PC-3 (cell line): Measurements from ENCODE around the gene CFAP73. TPM values are rescaled to one million over a fixed set of nuclear protein-coding genes. Genes with fewer than 3 reads are reported as not detected.
A peak's percentile ranks its signal among the peaks of the same experiment; 100 is the strongest.

Experiments used
- ATAC-seq: fragments of 200-7000 bp; cut with Tn5 transposase; 2 replicates; pipeline ENCODE4 v1.9.1; 2020; ENCODE audit warnings: mild to moderate bottlenecking, moderate library complexity
- BruUV-seq: library from RNA; stranded (reverse); fragments of 400-500 nt; replicated peaks from 2 replicates; lab custom pipeline; 2021; lab: Mats Ljungman, UMichigan
- CTCF ChIA-PET: fragments of 300-600 bp; sonication (Branson Sonifier 250); formaldehyde crosslinking; loops from one replicate; lab custom pipeline; 2022; ENCODE audit warnings: antibody characterized with exemption; lab: Charles Lee
- POLR2A ChIA-PET: fragments of 300-600 bp; sonication (Branson Sonifier 250); formaldehyde crosslinking; loops from one replicate; lab custom pipeline; 2022; ENCODE audit warnings: antibody characterized with exemption; ENCODE audit not compliant: unreplicated experiment; lab: Charles Lee
- DNase-seq: peaks from one replicate; pipeline ENCODE4 v3.0.0-alpha.2; 2015
- H2AFZ ChIP-seq: fragments of 300-600 bp; sonication (generic); 2 replicates; pipeline ENCODE4 v1.6.0; 2016; ENCODE audit warnings: antibody characterized with exemption, low read length
- H3F3A ChIP-seq: fragments of 300-600 bp; sonication (generic); one replicate; pipeline ENCODE4 v1.6.0; 2017; ENCODE audit warnings: antibody characterized with exemption, low read length, control low read depth, mild to moderate bottlenecking; ENCODE audit not compliant: unreplicated experiment
- H3K27ac ChIP-seq: fragments of 300-600 bp; sonication (generic); 2 replicates; pipeline ENCODE4 v1.5.1; 2016; ENCODE audit warnings: mild to moderate bottlenecking, low read length
- H3K27me3 ChIP-seq: fragments of 300-600 bp; sonication (generic); 2 replicates; pipeline ENCODE4 v1.6.1; 2016; ENCODE audit warnings: low read length, mixed read lengths
- H3K36me3 ChIP-seq: fragments of 300-600 bp; sonication (generic); 2 replicates; pipeline ENCODE4 v1.6.1; 2016; ENCODE audit warnings: low read depth, mixed run types, low read length, mixed read lengths
- H3K4me1 ChIP-seq: fragments of 300-600 bp; sonication (generic); 2 replicates; pipeline ENCODE4 v1.5.1; 2016; ENCODE audit warnings: low read length; ENCODE audit not compliant: insufficient read depth
- H3K4me2 ChIP-seq: fragments of 300-600 bp; sonication (generic); 2 replicates; pipeline ENCODE4 v1.6.0; 2016; ENCODE audit warnings: low read length
- H3K4me3 ChIP-seq: fragments of 300-600 bp; sonication (generic); 2 replicates; pipeline ENCODE4 v1.5.1; 2016; ENCODE audit warnings: mild to moderate bottlenecking, low read length, mixed read lengths
- H3K79me2 ChIP-seq: fragments of 300-600 bp; sonication (generic); 2 replicates; pipeline ENCODE4 v1.6.1; 2017; ENCODE audit warnings: low read length, mixed read lengths
- H3K9ac ChIP-seq: fragments of 300-600 bp; sonication (generic); 2 replicates; pipeline ENCODE4 v1.6.0; 2016; ENCODE audit warnings: mild to moderate bottlenecking, low read length
- H3K9me2 ChIP-seq: fragments of 300-600 bp; sonication (generic); replicated peaks from 2 replicates; pipeline ENCODE4 v1.6.1; 2016; ENCODE audit warnings: mixed run types, low read length, mixed read lengths
- H3K9me3 ChIP-seq: fragments of 300-600 bp; sonication (generic); 2 replicates; pipeline ENCODE4 v1.6.1; 2016; ENCODE audit warnings: low read length, mixed read lengths
- H4K20me1 ChIP-seq: fragments of 300-600 bp; sonication (generic); 2 replicates; pipeline ENCODE4 v1.6.1; 2016; ENCODE audit warnings: low read length, mixed read lengths
- CTCF ChIP-seq: fragments of 300-600 bp; sonication (generic); conservative IDR thresholded peaks from 2 replicates; pipeline ENCODE4 v1.5.1; 2017; ENCODE audit warnings: antibody characterized with exemption, low read depth, mild to moderate bottlenecking, low read length
- EZH2 ChIP-seq: fragments of 300-600 bp; sonication (generic); IDR thresholded peaks from one replicate; pipeline ENCODE4 v1.6.1; 2017; ENCODE audit warnings: antibody characterized with exemption, mild to moderate bottlenecking, low read length; ENCODE audit not compliant: unreplicated experiment
- EZH2phosphoT487 ChIP-seq: fragments of 300-600 bp; sonication (generic); IDR thresholded peaks from 2 replicates; pipeline ENCODE4 v1.6.1; 2018; ENCODE audit warnings: mild to moderate bottlenecking, antibody characterized with exemption, low read length, borderline replicate concordance
- intact Hi-C: fragments of 100-400 bp; cut with micrococcal nuclease; formaldehyde crosslinking; loops from 2 replicates; pipeline ENCODE4 v1.9.0; 2023
- total RNA-seq: library from RNA; depleted of rRNA; stranded (reverse); fragments of >200 nt; gene quantifications from 2 replicates; pipeline ENCODE4 v1.2.3, GENCODE V29; 2014

CFAP73 gene
- total RNA-seq, 1 experiment from 2014 or later, result not detected

GRCh38 chr12:113133666-113134065 is 15.9 kb upstream of the CFAP73 start:
- intact Hi-C loops, result no loop called here
- POLR2A ChIA-PET, result no interaction called here
- TF ChIP-seq CTCF (no peak), EZH2 (no peak), EZH2phosphoT487 (no peak)
- Histone ChIP-seq H3K9ac (no peak overlapping the region), H3K4me2 (no peak overlapping the region), H2AFZ (no peak overlapping the region), H3K27ac (no peak overlapping the region), H3K27me3 (0 out of 2 replicates have a peak, but pooled peaks cover 5% of the 10 kb centered on the region), H3K9me2 (no peaks in the 10 kb centered on the region), H3K79me2 (no peaks in the 10 kb centered on the region), H3K9me3 (no peaks in the 10 kb centered on the region), H3F3A (no peaks in the 10 kb centered on the region), H3K4me3 (no peak overlapping the region), H3K4me1 (no peaks in the 10 kb centered on the region), H3K36me3 (no peaks in the 10 kb centered on the region), H4K20me1 (no peaks in the 10 kb centered on the region)
- CTCF ChIA-PET, result no interaction called here
- no peak for ATAC-seq
- BruUV-seq, result no TSS peak
- DNase-seq, result no peak

GRCh38 chr12:113134071-113134470 is 15.5 kb upstream of the CFAP73 start:
- no peak for DNase-seq
- H3K9ac ChIP-seq, result no peak overlapping the region
- H3K4me3 ChIP-seq, result no peak overlapping the region
- no peak for ATAC-seq
- no peaks in the 10 kb centered on the region for H3K9me2 ChIP-seq
- no peak overlapping the region for H3K27ac ChIP-seq
- H3K27me3 ChIP-seq, result 0 out of 2 replicates have a peak, but pooled peaks cover 5% of the 10 kb centered on the region
- ChIA-PET POLR2A (no interaction called here), CTCF (no interaction called here)
- intact Hi-C loops, result no loop called here
- no peaks in the 10 kb centered on the region for H3F3A ChIP-seq
- H3K4me1 ChIP-seq, result no peaks in the 10 kb centered on the region
- no TSS peak for BruUV-seq
- H4K20me1 ChIP-seq, result no peaks in the 10 kb centered on the region
- no peaks in the 10 kb centered on the region for H3K79me2 ChIP-seq
- no peaks in the 10 kb centered on the region for H3K36me3 ChIP-seq
- no peaks in the 10 kb centered on the region for H3K9me3 ChIP-seq
- H3K4me2 ChIP-seq, result no peak overlapping the region
- no peak for TF ChIP-seq EZH2
- TF ChIP-seq EZH2phosphoT487, result no peak
- no peak for TF ChIP-seq CTCF
- H2AFZ ChIP-seq, result no peak overlapping the region

GRCh38 chr12:113134521-113134951 is 15.0 kb upstream of the CFAP73 start:
- Histone ChIP-seq H3K79me2 (no peaks in the 10 kb centered on the region), H3K27me3 (0 out of 2 replicates have a peak, but pooled peaks cover 5% of the 10 kb centered on the region), H3K9me2 (no peaks in the 10 kb centered on the region), H3K9ac (no peak overlapping the region), H3K36me3 (no peaks in the 10 kb centered on the region), H4K20me1 (no peaks in the 10 kb centered on the region), H2AFZ (no peak overlapping the region), H3K4me1 (no peaks in the 10 kb centered on the region), H3K4me2 (no peak overlapping the region; the same call in 1 of the 2 replicates), H3K9me3 (no peaks in the 10 kb centered on the region), H3K27ac (no peak overlapping the region), H3F3A (no peaks in the 10 kb centered on the region), H3K4me3 (peak overlapping the region; percentile 54; the same call in 1 of the 2 replicates)
- ATAC-seq (no peak), DNase-seq (no peak)
- BruUV-seq, result no TSS peak
- no peak for TF ChIP-seq CTCF
- no peak for TF ChIP-seq EZH2phosphoT487
- TF ChIP-seq EZH2, result no peak
- CTCF ChIA-PET, result no interaction called here
- intact Hi-C loops, result no loop called here
- POLR2A ChIA-PET, result no interaction called here
